ENCODE results near the gene HAPLN3. TPM values are rescaled to one million over a fixed set of nuclear protein-coding genes. Genes with fewer than 3 reads are reported as not detected.

HAPLN3 gene
- total and polyA plus RNA-seq, 2 donors (not counting 3 experiments of a cell fraction or from before 2014, with no cell fraction given): 57.6 to 130 TPM

DNA sequence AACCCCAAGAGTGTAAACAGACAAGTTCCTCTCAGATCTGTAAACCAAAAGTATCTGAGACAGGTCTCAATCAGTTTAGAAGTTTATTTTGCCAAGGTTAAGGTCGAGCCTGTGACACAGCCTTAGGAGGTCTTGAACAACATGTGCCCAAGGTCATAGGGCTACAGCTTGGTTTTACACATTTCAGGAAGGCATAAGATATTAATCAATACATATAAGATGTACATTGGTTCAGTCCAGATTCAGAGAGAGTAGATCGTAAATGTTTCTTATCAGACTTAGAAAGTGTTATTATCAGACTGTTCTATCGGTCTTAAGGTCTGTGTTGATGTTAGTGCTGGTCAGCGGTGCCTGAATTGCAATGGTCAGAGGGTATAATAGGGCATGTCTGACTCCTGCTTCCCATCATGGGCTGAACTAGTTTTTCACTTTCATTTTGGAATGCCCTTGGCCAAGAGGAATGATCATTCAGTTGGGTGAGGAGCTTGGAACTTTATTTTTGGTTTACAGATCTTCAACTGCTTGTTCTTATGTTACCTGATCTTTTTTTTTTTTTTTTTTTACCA is 44.8 kb upstream of the HAPLN3 start:
- CTCF ChIA-PET: interaction anchor here (1.0 to 1.5 kb wide), 2 partner anchors 14 to 35 kb away, joined by 3 to 4 read pairs; no protein-coding TSS in a partner anchor
- H3K9me1 ChIP-seq (replicated peaks; ENCODE audit: control insufficient read depth, extremely low read depth, insufficient read depth, low read length): no peaks in the 10 kb centered on the region
- POLR2A ChIA-PET: no interaction called here
- H4K20me1 ChIP-seq (replicated peaks; ENCODE audit: control insufficient read depth, extremely low read depth, insufficient read depth, low read length): no peaks in the 10 kb centered on the region
- H3K4me1 ChIP-seq (ENCODE audit: control insufficient read depth, extremely low read depth, insufficient read depth, low read length): no peaks in the 10 kb centered on the region
- intact Hi-C loops (cut with micrococcal nuclease): no loop called here
- H3K4me3 ChIP-seq (replicated peaks in 1 of 3; ENCODE audit: insufficient read depth in 1 of 3, low read depth in 1 of 3, low read length in 3 of 3): no peak overlapping the region
- no TSS peak for BruUV-seq (replicated peaks)
- dilution Hi-C loops (cut with MboI; ENCODE audit: extremely low pct_ligation_motif_present, low sequenced_read_pairs): no loop called here
- TF ChIP-seq, protein P1, sequence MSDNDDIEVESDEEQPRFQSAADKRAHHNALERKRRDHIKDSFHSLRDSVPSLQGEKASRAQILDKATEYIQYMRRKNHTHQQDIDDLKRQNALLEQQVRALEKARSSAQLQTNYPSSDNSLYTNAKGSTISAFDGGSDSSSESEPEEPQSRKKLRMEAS (IDR thresholded peaks at IDR 0.05; ENCODE audit: insufficient read depth, insufficient read length): no peak
- TF ChIP-seq EZH2 (IDR thresholded peaks at IDR 0.05; ENCODE audit: borderline replicate concordance, low read depth, low read length, severe bottlenecking) (no peak), POLR2A (IDR thresholded peaks at IDR 0.05; ENCODE audit: low read depth, low read length) (no peak), MYC (IDR thresholded peaks at IDR 0.05; ENCODE audit: low read depth, low read length) (no peak), FOS (IDR thresholded peaks at IDR 0.05; ENCODE audit: borderline replicate concordance, insufficient read depth, low read length) (no peak), GATA2 (IDR thresholded peaks at IDR 0.05; ENCODE audit: insufficient read depth, insufficient read length, low read depth, low read length) (no peak), POLR2AphosphoS5 (IDR thresholded peaks at IDR 0.05; ENCODE audit: insufficient read depth, low read depth, low read length) (no peak), JUN (IDR thresholded peaks at IDR 0.05; ENCODE audit: borderline replicate concordance, insufficient read depth, insufficient read length, low read depth) (no peak)
- TF ChIP-seq, protein P2, sequence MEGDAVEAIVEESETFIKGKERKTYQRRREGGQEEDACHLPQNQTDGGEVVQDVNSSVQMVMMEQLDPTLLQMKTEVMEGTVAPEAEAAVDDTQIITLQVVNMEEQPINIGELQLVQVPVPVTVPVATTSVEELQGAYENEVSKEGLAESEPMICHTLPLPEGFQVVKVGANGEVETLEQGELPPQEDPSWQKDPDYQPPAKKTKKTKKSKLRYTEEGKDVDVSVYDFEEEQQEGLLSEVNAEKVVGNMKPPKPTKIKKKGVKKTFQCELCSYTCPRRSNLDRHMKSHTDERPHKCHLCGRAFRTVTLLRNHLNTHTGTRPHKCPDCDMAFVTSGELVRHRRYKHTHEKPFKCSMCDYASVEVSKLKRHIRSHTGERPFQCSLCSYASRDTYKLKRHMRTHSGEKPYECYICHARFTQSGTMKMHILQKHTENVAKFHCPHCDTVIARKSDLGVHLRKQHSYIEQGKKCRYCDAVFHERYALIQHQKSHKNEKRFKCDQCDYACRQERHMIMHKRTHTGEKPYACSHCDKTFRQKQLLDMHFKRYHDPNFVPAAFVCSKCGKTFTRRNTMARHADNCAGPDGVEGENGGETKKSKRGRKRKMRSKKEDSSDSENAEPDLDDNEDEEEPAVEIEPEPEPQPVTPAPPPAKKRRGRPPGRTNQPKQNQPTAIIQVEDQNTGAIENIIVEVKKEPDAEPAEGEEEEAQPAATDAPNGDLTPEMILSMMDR (IDR thresholded peaks at IDR 0.05; ENCODE audit: extremely low read depth in 1 of 2, insufficient read depth in 1 of 2, low read depth in 1 of 2, low read length in 2 of 2): no peak
- no peak overlapping the region for H3K4me2 ChIP-seq (ENCODE audit: insufficient read depth, low read length)
- no peaks in the 10 kb centered on the region for H3K9me3 ChIP-seq (replicated peaks; ENCODE audit: control insufficient read depth, insufficient read depth, low read length)
- no peaks in the 10 kb centered on the region for H3K36me3 ChIP-seq (ENCODE audit: control insufficient read depth in 2 of 2, extremely low read depth in 1 of 2, insufficient read depth in 2 of 2, low read length in 2 of 2)
- H3K79me2 ChIP-seq (ENCODE audit: control insufficient read depth, insufficient read depth, low read length): no peaks in the 10 kb centered on the region
- no peak overlapping the region for H2AFZ ChIP-seq (ENCODE audit: low read depth, low read length)
- FAIRE-seq: no peak
- no peak overlapping the region for H3K9ac ChIP-seq (replicated peaks; ENCODE audit: extremely low read depth, insufficient read depth, low read length)
- no peaks in the 10 kb centered on the region for H3K27me3 ChIP-seq (ENCODE audit: control insufficient read depth in 2 of 2, insufficient read depth in 2 of 2, low read length in 2 of 2)
- H3K27ac ChIP-seq (ENCODE audit: insufficient read depth, low read depth, low read length): no peak overlapping the region
- no peak for DNase-seq (ENCODE audit: low read depth, low spot score)
